PC-3 (cell line): ENCODE results near the gene DIPK1C. TPM values are rescaled to one million over a fixed set of nuclear protein-coding genes. Genes with fewer than 3 reads are reported as not detected.

ENCODE experiments used
- ATAC-seq: fragments of 200-7000 bp; cut with Tn5 transposase; 2 replicates; pipeline ENCODE4 v1.9.1; 2020; ENCODE audit warnings: mild to moderate bottlenecking, moderate library complexity
- BruUV-seq: library from RNA; stranded (reverse); fragments of 400-500 nt; replicated peaks from 2 replicates; lab custom pipeline; 2021; lab: Mats Ljungman, UMichigan
- CTCF ChIA-PET: fragments of 300-600 bp; sonication (Branson Sonifier 250); formaldehyde crosslinking; loops from one replicate; lab custom pipeline; 2022; ENCODE audit warnings: antibody characterized with exemption; lab: Charles Lee
- POLR2A ChIA-PET: fragments of 300-600 bp; sonication (Branson Sonifier 250); formaldehyde crosslinking; loops from one replicate; lab custom pipeline; 2022; ENCODE audit warnings: antibody characterized with exemption; ENCODE audit not compliant: unreplicated experiment; lab: Charles Lee
- DNase-seq: peaks from one replicate; pipeline ENCODE4 v3.0.0-alpha.2; 2015
- H2AFZ ChIP-seq: fragments of 300-600 bp; sonication (generic); 2 replicates; pipeline ENCODE4 v1.6.0; 2016; ENCODE audit warnings: antibody characterized with exemption, low read length
- H3F3A ChIP-seq: fragments of 300-600 bp; sonication (generic); one replicate; pipeline ENCODE4 v1.6.0; 2017; ENCODE audit warnings: antibody characterized with exemption, low read length, control low read depth, mild to moderate bottlenecking; ENCODE audit not compliant: unreplicated experiment
- H3K27ac ChIP-seq: fragments of 300-600 bp; sonication (generic); 2 replicates; pipeline ENCODE4 v1.5.1; 2016; ENCODE audit warnings: mild to moderate bottlenecking, low read length
- H3K27me3 ChIP-seq: fragments of 300-600 bp; sonication (generic); 2 replicates; pipeline ENCODE4 v1.6.1; 2016; ENCODE audit warnings: low read length, mixed read lengths
- H3K36me3 ChIP-seq: fragments of 300-600 bp; sonication (generic); 2 replicates; pipeline ENCODE4 v1.6.1; 2016; ENCODE audit warnings: low read depth, mixed run types, low read length, mixed read lengths
- H3K4me1 ChIP-seq: fragments of 300-600 bp; sonication (generic); 2 replicates; pipeline ENCODE4 v1.5.1; 2016; ENCODE audit warnings: low read length; ENCODE audit not compliant: insufficient read depth
- H3K4me2 ChIP-seq: fragments of 300-600 bp; sonication (generic); 2 replicates; pipeline ENCODE4 v1.6.0; 2016; ENCODE audit warnings: low read length
- H3K4me3 ChIP-seq: fragments of 300-600 bp; sonication (generic); 2 replicates; pipeline ENCODE4 v1.5.1; 2016; ENCODE audit warnings: mild to moderate bottlenecking, low read length, mixed read lengths
- H3K79me2 ChIP-seq: fragments of 300-600 bp; sonication (generic); 2 replicates; pipeline ENCODE4 v1.6.1; 2017; ENCODE audit warnings: low read length, mixed read lengths
- H3K9ac ChIP-seq: fragments of 300-600 bp; sonication (generic); 2 replicates; pipeline ENCODE4 v1.6.0; 2016; ENCODE audit warnings: mild to moderate bottlenecking, low read length
- H3K9me2 ChIP-seq: fragments of 300-600 bp; sonication (generic); replicated peaks from 2 replicates; pipeline ENCODE4 v1.6.1; 2016; ENCODE audit warnings: mixed run types, low read length, mixed read lengths
- H3K9me3 ChIP-seq: fragments of 300-600 bp; sonication (generic); 2 replicates; pipeline ENCODE4 v1.6.1; 2016; ENCODE audit warnings: low read length, mixed read lengths
- H4K20me1 ChIP-seq: fragments of 300-600 bp; sonication (generic); 2 replicates; pipeline ENCODE4 v1.6.1; 2016; ENCODE audit warnings: low read length, mixed read lengths
- EZH2 ChIP-seq: fragments of 300-600 bp; sonication (generic); IDR thresholded peaks from one replicate; pipeline ENCODE4 v1.6.1; 2017; ENCODE audit warnings: antibody characterized with exemption, mild to moderate bottlenecking, low read length; ENCODE audit not compliant: unreplicated experiment
- EZH2phosphoT487 ChIP-seq: fragments of 300-600 bp; sonication (generic); IDR thresholded peaks from 2 replicates; pipeline ENCODE4 v1.6.1; 2018; ENCODE audit warnings: mild to moderate bottlenecking, antibody characterized with exemption, low read length, borderline replicate concordance
- intact Hi-C: fragments of 100-400 bp; cut with micrococcal nuclease; formaldehyde crosslinking; loops from 2 replicates; pipeline ENCODE4 v1.9.0; 2023
- total RNA-seq: library from RNA; depleted of rRNA; stranded (reverse); fragments of >200 nt; gene quantifications from 2 replicates; pipeline ENCODE4 v1.2.3, GENCODE V29; 2014; rRNA removed
- TF ChIP-seq, protein P1 (sequence below): fragments of 300-600 bp; sonication (generic); conservative IDR thresholded peaks from 2 replicates; pipeline ENCODE4 v1.5.1; 2017; ENCODE audit warnings: antibody characterized with exemption, low read depth, mild to moderate bottlenecking, low read length

The DIPK1C gene
- total RNA-seq, 1 experiment from 2014 or later: not detected

DNA sequence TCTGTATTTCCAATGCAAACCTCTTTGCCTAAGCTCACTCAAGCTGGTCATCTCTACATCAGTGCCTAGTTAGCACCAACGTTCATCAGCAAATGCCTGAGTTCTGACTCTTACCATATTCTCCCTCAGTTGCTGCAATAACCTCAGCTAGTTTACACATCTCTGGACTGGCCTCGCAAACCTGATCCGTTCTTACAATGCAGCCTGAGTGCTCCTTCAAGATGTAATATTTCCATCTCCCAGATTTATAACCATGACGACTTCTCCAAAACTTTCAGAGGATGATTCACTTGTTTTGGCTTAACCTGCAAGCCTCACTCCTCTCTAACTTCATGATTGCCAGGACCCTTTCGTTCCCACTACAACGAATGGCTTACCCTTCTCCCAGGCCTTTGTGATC is 69.7 kb downstream of the DIPK1C start:
- no TSS peak for BruUV-seq
- no peak overlapping the region for H3K4me2 ChIP-seq
- H3K27me3 ChIP-seq: peaks cover 91% of the 10 kb centered on the region
- H3K36me3 ChIP-seq: no peaks in the 10 kb centered on the region
- no peak overlapping the region for H2AFZ ChIP-seq
- no peak for ATAC-seq
- intact Hi-C loops: no loop called here
- H3K4me3 ChIP-seq: no peak overlapping the region
- POLR2A ChIA-PET: no interaction called here
- CTCF ChIA-PET: interaction anchor here (0.8 kb wide), 1 partner anchor 106 kb away, joined by 3 read pairs; no protein-coding TSS in a partner anchor
- no peak for DNase-seq
- no peak for TF ChIP-seq EZH2phosphoT487
- TF ChIP-seq, protein P1, sequence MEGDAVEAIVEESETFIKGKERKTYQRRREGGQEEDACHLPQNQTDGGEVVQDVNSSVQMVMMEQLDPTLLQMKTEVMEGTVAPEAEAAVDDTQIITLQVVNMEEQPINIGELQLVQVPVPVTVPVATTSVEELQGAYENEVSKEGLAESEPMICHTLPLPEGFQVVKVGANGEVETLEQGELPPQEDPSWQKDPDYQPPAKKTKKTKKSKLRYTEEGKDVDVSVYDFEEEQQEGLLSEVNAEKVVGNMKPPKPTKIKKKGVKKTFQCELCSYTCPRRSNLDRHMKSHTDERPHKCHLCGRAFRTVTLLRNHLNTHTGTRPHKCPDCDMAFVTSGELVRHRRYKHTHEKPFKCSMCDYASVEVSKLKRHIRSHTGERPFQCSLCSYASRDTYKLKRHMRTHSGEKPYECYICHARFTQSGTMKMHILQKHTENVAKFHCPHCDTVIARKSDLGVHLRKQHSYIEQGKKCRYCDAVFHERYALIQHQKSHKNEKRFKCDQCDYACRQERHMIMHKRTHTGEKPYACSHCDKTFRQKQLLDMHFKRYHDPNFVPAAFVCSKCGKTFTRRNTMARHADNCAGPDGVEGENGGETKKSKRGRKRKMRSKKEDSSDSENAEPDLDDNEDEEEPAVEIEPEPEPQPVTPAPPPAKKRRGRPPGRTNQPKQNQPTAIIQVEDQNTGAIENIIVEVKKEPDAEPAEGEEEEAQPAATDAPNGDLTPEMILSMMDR: no peak
- no peak for TF ChIP-seq EZH2
- H3K9me2 ChIP-seq: no peaks in the 10 kb centered on the region
- H3K27ac ChIP-seq: no peak overlapping the region
- H3K9ac ChIP-seq: no peak overlapping the region
- no peaks in the 10 kb centered on the region for H3K4me1 ChIP-seq
- H3F3A ChIP-seq: no peaks in the 10 kb centered on the region
- H4K20me1 ChIP-seq: no peaks in the 10 kb centered on the region
- H3K9me3 ChIP-seq: no peaks in the 10 kb centered on the region
- H3K79me2 ChIP-seq: no peaks in the 10 kb centered on the region

Other genes starting within 250 kb of the DIPK1C start
- 98.0 and 130 TPM in 2 replicates for gene CYB5A, start 165.3 kb downstream of the DIPK1C start, total RNA-seq
- not detected in 2 replicates for gene C18orf63, start 141.5 kb downstream of the DIPK1C start, total RNA-seq
- gene CNDP2, start 39.1 kb upstream of the DIPK1C start, total RNA-seq: 50.0 and 57.6 TPM in 2 replicates
- gene CNDP1, start 77.2 kb upstream of the DIPK1C start, total RNA-seq: not detected in 2 replicates
- 8.5 and 9.3 TPM in 2 replicates for gene ZNF407, start 140.6 kb upstream of the DIPK1C start, total RNA-seq